GM21423 (cell line): ENCODE results near the gene KRTAP29-1.
"Not testable (repeated sequence)": the region's sequence is repeated elsewhere in the genome, so short reads cannot be mapped to it uniquely, and the experiment has no call there.

Experiments used
- ATAC-seq: cut with Tn5 transposase; IDR thresholded peaks from one replicate; pipeline ENCODE4 v1.9.1; 2021; ENCODE audit warnings: mild to moderate bottlenecking, moderate library complexity; ENCODE audit not compliant: unreplicated experiment

The KRTAP29-1 gene

GRCh38 chr17:41302981-41303380 is 330 bp upstream of the KRTAP29-1 start:
- ATAC-seq: no peak

GRCh38 chr17:41301204-41301790 is 1.4 kb downstream of the KRTAP29-1 start:
- ATAC-seq: no peak

GRCh38 chr17:41298458-41299135 is 4.1 kb downstream of the KRTAP29-1 start:
- ATAC-seq: no peak

GRCh38 chr17:41296846-41297245 is 5.8 kb downstream of the KRTAP29-1 start:
- ATAC-seq: no peak

- no peak for ATAC-seq
Measured at GRCh38 chr17:41294016-41294415, 8.6 kb downstream of the KRTAP29-1 start.

GRCh38 chr17:41287050-41287449 is 15.6 kb downstream of the KRTAP29-1 start:
- no peak for ATAC-seq

- no peak for ATAC-seq
Measured at GRCh38 chr17:41284546-41284945, 18.1 kb downstream of the KRTAP29-1 start.

GRCh38 chr17:41284043-41284442 is 18.6 kb downstream of the KRTAP29-1 start:
- no peak for ATAC-seq

GRCh38 chr17:41278176-41278955 is 24.3 kb downstream of the KRTAP29-1 start:
- ATAC-seq: no peak

- not testable (repeated sequence) for ATAC-seq
Measured at GRCh38 chr17:41275648-41276190, 26.9 kb downstream of the KRTAP29-1 start, which contains the start of gene KRTAP9-7. Gene KRTAP9-7 (plus strand): TSS chr17:41275698. CDS start chr17:41275698, 0 bp downstream.

GRCh38 chr17:41271858-41272257 is 30.8 kb downstream of the KRTAP29-1 start:
- ATAC-seq: no peak

- ATAC-seq: not testable (repeated sequence)
Measured at GRCh38 chr17:41271323-41271722, 31.3 kb downstream of the KRTAP29-1 start.

GRCh38 chr17:41267711-41268110 is 34.9 kb downstream of the KRTAP29-1 start:
- no peak for ATAC-seq

- no peak for ATAC-seq
Measured at GRCh38 chr17:41265078-41265477, 37.6 kb downstream of the KRTAP29-1 start, which contains the start of gene KRTAP9-6. Gene KRTAP9-6 (plus strand): TSS chr17:41265378. CDS start chr17:41265378, 0 bp downstream.

GRCh38 chr17:41264599-41264998 is 38.1 kb downstream of the KRTAP29-1 start:
- ATAC-seq: no peak

- ATAC-seq: no peak
Measured at GRCh38 chr17:41263212-41263611, 39.4 kb downstream of the KRTAP29-1 start.

GRCh38 chr17:41258406-41258805 is 44.2 kb downstream of the KRTAP29-1 start:
- no peak for ATAC-seq

GRCh38 chr17:41256291-41256685 is 46.4 kb downstream of the KRTAP29-1 start:
- no peak for ATAC-seq

- ATAC-seq: not testable (repeated sequence)
Measured at GRCh38 chr17:41255381-41256290, 47.0 kb downstream of the KRTAP29-1 start, which contains the start of gene KRTAP9-9. Gene KRTAP9-9 (plus strand): TSS chr17:41255384.

- no peak for ATAC-seq
Measured at GRCh38 chr17:41254861-41255260, 47.8 kb downstream of the KRTAP29-1 start.
